Keratinocyte (primary cell): ENCODE data around the gene MNAT1. TPM values are rescaled to one million over a fixed set of nuclear protein-coding genes. Genes with fewer than 3 reads are reported as not detected.
A peak's percentile ranks its signal among the peaks of the same experiment; 100 is the strongest.

ENCODE experiments used
- DNase-seq: peaks from one replicate; pipeline ENCODE4 v3.0.0-alpha.2; 2011; ENCODE audit warnings: low read depth, missing footprints, low spot score
- FAIRE-seq: peaks from 2 replicates; lab custom pipeline; 2011; peaks lifted over from hg19 to GRCh38; lab: Jason Lieb, UNC
- H2AFZ ChIP-seq: 2 replicates; pipeline ENCODE4 v1.6.0; 2012; ENCODE audit warnings: low read length, control low read depth, inconsistent platforms; ENCODE audit not compliant: control insufficient read depth
- H3K27ac ChIP-seq: 2 replicates; pipeline ENCODE4 v1.5.1; 2011; ENCODE audit warnings: low read length; ENCODE audit not compliant: control insufficient read depth, insufficient read depth
- H3K27me3 ChIP-seq: 3 replicates; pipeline ENCODE4 v1.6.0; 2011; ENCODE audit warnings: low read length; ENCODE audit not compliant: control insufficient read depth, insufficient read depth; ENCODE audit errors: extremely low read depth
- H3K36me3 ChIP-seq, 2 experiments: 2 replicates in 1 of 2; 3 replicates in 1 of 2; pipeline ENCODE4 v1.5.1; 2011; ENCODE audit warnings: low read length in 2 of 2, mild to moderate bottlenecking in 1 of 2; ENCODE audit not compliant: control insufficient read depth in 2 of 2, insufficient read depth in 2 of 2; ENCODE audit errors: extremely low read depth in 1 of 2
- H3K4me1 ChIP-seq: 3 replicates; pipeline ENCODE4 v1.5.1; 2011; ENCODE audit warnings: low read length; ENCODE audit not compliant: control insufficient read depth, insufficient read depth; ENCODE audit errors: extremely low read depth
- H3K4me2 ChIP-seq: 3 replicates; pipeline ENCODE4 v1.6.0; 2011; ENCODE audit warnings: low read depth, low read length; ENCODE audit not compliant: control insufficient read depth, insufficient read depth; ENCODE audit errors: extremely low read depth
- H3K4me3 ChIP-seq, 3 experiments: fragments of 200-600 bp in 1 of 3; sonication (generic) in 1 of 3; 2 replicates in 2 of 3; 3 replicates in 1 of 3; pipeline ENCODE4 v1.5.1; 2011 to 2016; ENCODE audit warnings: low read length in 3 of 3, mild to moderate bottlenecking in 3 of 3, control low read depth in 2 of 3, inconsistent platforms in 1 of 3, low read depth in 1 of 3, mixed read lengths in 1 of 3, mixed run types in 1 of 3, moderate library complexity in 1 of 3; ENCODE audit not compliant: control insufficient read depth in 2 of 3, insufficient read depth in 2 of 3; ENCODE audit errors: extremely low read depth in 1 of 3
- H3K79me2 ChIP-seq: 2 replicates; pipeline ENCODE4 v1.6.0; 2012; ENCODE audit warnings: low read length; ENCODE audit not compliant: control insufficient read depth, insufficient read depth
- H3K9ac ChIP-seq: 3 replicates; pipeline ENCODE4 v1.6.0; 2011; ENCODE audit warnings: low read length; ENCODE audit not compliant: control insufficient read depth, insufficient read depth; ENCODE audit errors: extremely low read depth
- H3K9me1 ChIP-seq: 3 replicates; pipeline ENCODE4 v1.6.0; 2011; ENCODE audit warnings: low read length; ENCODE audit not compliant: control insufficient read depth, insufficient read depth; ENCODE audit errors: extremely low read depth
- H3K9me3 ChIP-seq: 2 replicates; pipeline ENCODE4 v1.5.1; 2012; ENCODE audit warnings: low read depth, low read length; ENCODE audit not compliant: control insufficient read depth
- H4K20me1 ChIP-seq: 3 replicates; pipeline ENCODE4 v1.6.0; 2011; ENCODE audit warnings: low read length; ENCODE audit not compliant: control insufficient read depth, insufficient read depth; ENCODE audit errors: extremely low read depth
- EZH2 ChIP-seq: IDR thresholded peaks from one replicate; pipeline ENCODE4 v1.6.1; 2012; ENCODE audit warnings: inconsistent platforms, mild to moderate bottlenecking, low read length, moderate library complexity
- dilution Hi-C: fragments of 300-500 bp; cut with MboI; formaldehyde crosslinking; loops from one replicate; pipeline ENCODE4 v1.7.0; 2020; ENCODE audit warnings: low sequenced_read_pairs; ENCODE audit not compliant: extremely low pct_ligation_motif_present
- polyA plus RNA-seq, 5 experiments: library from polyadenylated mRNA; depleted of rRNA in 3 of 5; stranded (reverse) in 3 of 5; stranded (forward) in 1 of 5; unstranded in 1 of 5; fragments of >200 nt; gene quantifications; 1 replicate in 1 of 5; 2 replicates in 3 of 5; 3 replicates in 1 of 5; pipeline versions ENCODE4 v1.2.1 to v1.2.3, GENCODE V29; 2011 to 2012; ENCODE audit warnings: missing spikeins in 2 of 5, low read depth in 1 of 5, low replicate concordance in 1 of 5
- TF ChIP-seq, protein P1 (sequence below), 3 experiments: IDR thresholded peaks in 1 of 3; conservative IDR thresholded peaks in 1 of 3; optimal IDR thresholded peaks in 1 of 3; 2 replicates in 2 of 3; 3 replicates in 1 of 3; pipeline versions ENCODE3 to v1.5.1; 2011; ENCODE audit warnings: low read length in 3 of 3, mild to moderate bottlenecking in 3 of 3, moderate library complexity in 2 of 3, control low read depth in 1 of 3, inconsistent platforms in 1 of 3; ENCODE audit not compliant: insufficient read depth in 2 of 3; ENCODE audit errors: extremely low read depth in 1 of 3

The MNAT1 gene
- polyA plus RNA-seq, 1 donor (not counting 4 experiments of a cell fraction or from before 2014, with no cell fraction given): 79.5 TPM

GRCh38 chr14:60964904-60965303 lies 230.3 kb downstream of the MNAT1 start:
- peaks cover 13% of the 10 kb centered on the region for H3K4me1 ChIP-seq
- no peak for FAIRE-seq
- H2AFZ ChIP-seq: no peak overlapping the region
- H3K9me3 ChIP-seq: no peaks in the 10 kb centered on the region
- no peaks in the 10 kb centered on the region for H3K36me3 ChIP-seq
- no peaks in the 10 kb centered on the region for H3K27me3 ChIP-seq
- H3K9ac ChIP-seq: no peak overlapping the region
- no peaks in the 10 kb centered on the region for H4K20me1 ChIP-seq
- no peak overlapping the region for H3K4me2 ChIP-seq
- no peaks in the 10 kb centered on the region for H3K79me2 ChIP-seq
- no peaks in the 10 kb centered on the region for H3K9me1 ChIP-seq
- dilution Hi-C loops: no loop called here
- no peak overlapping the region for H3K27ac ChIP-seq
- H3K4me3 ChIP-seq: no peak overlapping the region
- TF ChIP-seq, protein P1, sequence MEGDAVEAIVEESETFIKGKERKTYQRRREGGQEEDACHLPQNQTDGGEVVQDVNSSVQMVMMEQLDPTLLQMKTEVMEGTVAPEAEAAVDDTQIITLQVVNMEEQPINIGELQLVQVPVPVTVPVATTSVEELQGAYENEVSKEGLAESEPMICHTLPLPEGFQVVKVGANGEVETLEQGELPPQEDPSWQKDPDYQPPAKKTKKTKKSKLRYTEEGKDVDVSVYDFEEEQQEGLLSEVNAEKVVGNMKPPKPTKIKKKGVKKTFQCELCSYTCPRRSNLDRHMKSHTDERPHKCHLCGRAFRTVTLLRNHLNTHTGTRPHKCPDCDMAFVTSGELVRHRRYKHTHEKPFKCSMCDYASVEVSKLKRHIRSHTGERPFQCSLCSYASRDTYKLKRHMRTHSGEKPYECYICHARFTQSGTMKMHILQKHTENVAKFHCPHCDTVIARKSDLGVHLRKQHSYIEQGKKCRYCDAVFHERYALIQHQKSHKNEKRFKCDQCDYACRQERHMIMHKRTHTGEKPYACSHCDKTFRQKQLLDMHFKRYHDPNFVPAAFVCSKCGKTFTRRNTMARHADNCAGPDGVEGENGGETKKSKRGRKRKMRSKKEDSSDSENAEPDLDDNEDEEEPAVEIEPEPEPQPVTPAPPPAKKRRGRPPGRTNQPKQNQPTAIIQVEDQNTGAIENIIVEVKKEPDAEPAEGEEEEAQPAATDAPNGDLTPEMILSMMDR (optimal IDR thresholded peaks at IDR 0.05 in 1 of 3, IDR thresholded peaks at IDR 0.05 in 1 of 3, conservative IDR thresholded peaks at IDR 0.05 in 1 of 3; ENCODE audit: extremely low read depth in 1 of 3, insufficient read depth in 2 of 3, low read length in 3 of 3): no peak
- TF ChIP-seq EZH2: no peak
- no peak for DNase-seq

DNA sequence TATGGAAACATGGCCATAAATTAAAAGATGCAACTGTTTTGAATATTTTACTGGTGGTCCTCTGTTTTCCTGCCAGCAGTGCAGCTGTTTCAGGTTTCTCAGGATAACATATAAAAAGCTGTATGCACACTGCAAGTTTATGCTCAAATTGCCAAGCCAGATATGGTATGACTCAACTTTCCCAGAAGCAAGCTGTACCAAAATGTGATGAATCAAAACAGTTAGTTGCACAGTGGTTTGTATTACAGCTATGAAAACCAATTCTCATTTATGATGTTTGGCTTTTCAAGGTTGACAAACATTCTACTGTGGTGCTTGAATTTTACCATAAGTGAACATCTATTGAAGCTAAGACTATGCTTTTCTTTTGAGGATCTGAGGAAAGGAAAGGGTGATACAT lies 230.8 kb downstream of the MNAT1 start:
- no peaks in the 10 kb centered on the region for H3K9me3 ChIP-seq
- no peak overlapping the region for H2AFZ ChIP-seq
- FAIRE-seq (peak; percentile 84), DNase-seq (no peak)
- H3K4me2 ChIP-seq: no peak overlapping the region
- dilution Hi-C loops: no loop called here
- no peaks in the 10 kb centered on the region for H3K36me3 ChIP-seq
- H3K27me3 ChIP-seq: no peaks in the 10 kb centered on the region
- no peaks in the 10 kb centered on the region for H3K79me2 ChIP-seq
- TF ChIP-seq, protein P1 (optimal IDR thresholded peaks at IDR 0.05 in 1 of 3, IDR thresholded peaks at IDR 0.05 in 1 of 3, conservative IDR thresholded peaks at IDR 0.05 in 1 of 3; ENCODE audit: extremely low read depth in 1 of 3, insufficient read depth in 2 of 3, low read length in 3 of 3): no peak
- TF ChIP-seq EZH2: no peak
- H3K4me1 ChIP-seq: peaks cover 13% of the 10 kb centered on the region
- no peaks in the 10 kb centered on the region for H3K9me1 ChIP-seq
- no peak overlapping the region for H3K27ac ChIP-seq
- no peak overlapping the region for H3K9ac ChIP-seq
- H4K20me1 ChIP-seq: no peaks in the 10 kb centered on the region
- H3K4me3 ChIP-seq: no peak overlapping the region
